Aorta (tissue), 5 donors: Measurements from ENCODE around the gene C11orf87. TPM values are rescaled to one million over a fixed set of nuclear protein-coding genes. Genes with fewer than 3 reads are reported as not detected.

Experiments used
- ATAC-seq: fragments of 200-7000 bp; cut with Tn5 transposase; one replicate; pipeline ENCODE4 v1.9.1; 2022; ENCODE audit warnings: moderate library complexity; ENCODE audit not compliant: low FRiP score
- DNase-seq, 2 donors: peaks; one replicate each; pipeline ENCODE4 v3.0.0-alpha.2; 2020
- H3K27ac ChIP-seq, 2 donors: one replicate each; pipeline ENCODE4 v1.5.1; 2013; ENCODE audit warnings: low read length in 2 of 2, mild to moderate bottlenecking in 2 of 2, moderate library complexity in 2 of 2, control low read depth in 1 of 2, inconsistent platforms in 1 of 2, low read depth in 1 of 2
- H3K27me3 ChIP-seq, 2 donors: one replicate each; pipeline ENCODE4 v1.6.1; 2013; ENCODE audit warnings: control low read depth in 1 of 2, low read length in 1 of 2, mild to moderate bottlenecking in 1 of 2, moderate library complexity in 1 of 2; ENCODE audit not compliant: insufficient read depth in 2 of 2, control insufficient read depth in 1 of 2
- H3K36me3 ChIP-seq, 2 donors: one replicate each; pipeline ENCODE4 v1.6.1; 2013; ENCODE audit warnings: control low read depth in 1 of 2, low read length in 1 of 2, mild to moderate bottlenecking in 1 of 2; ENCODE audit not compliant: insufficient read depth in 2 of 2, control insufficient read depth in 1 of 2
- H3K4me1 ChIP-seq, 2 donors: one replicate each; pipeline ENCODE4 v1.6.1; 2013; ENCODE audit warnings: low read length in 2 of 2, control low read depth in 1 of 2, mild to moderate bottlenecking in 1 of 2, moderate library complexity in 1 of 2; ENCODE audit not compliant: insufficient read depth in 2 of 2, control insufficient read depth in 1 of 2
- H3K4me3 ChIP-seq, 2 donors: one replicate each; pipeline ENCODE4 v1.5.1; 2013; ENCODE audit warnings: low read length in 2 of 2, control low read depth in 1 of 2, mild to moderate bottlenecking in 1 of 2
- H3K9me3 ChIP-seq: one replicate; pipeline ENCODE4 v1.6.1; 2013; ENCODE audit warnings: mild to moderate bottlenecking, low read length; ENCODE audit not compliant: control insufficient read depth
- WGBS, 2 donors: extraction: QIAGEN DNeasy Blood & Tissue Kit; methylation state at CpG; one replicate each; pipeline ENCODE4 v1.1.7; 2013; 5-methylcytosine and 5-hydroxymethylcytosine counted together
- intact Hi-C, 2 donors: fragments of 100-400 bp; cut with DNase I; formaldehyde crosslinking; loops; one replicate each; pipeline versions ENCODE4 v1.14.2 to v1.15.0; 2022
- polyA plus RNA-seq, 2 donors: library from polyadenylated mRNA; stranded (reverse); fragments of 200-250 nt; gene quantifications; one replicate each; pipeline ENCODE4 v1.2.3, GENCODE V29; 2013
- total RNA-seq, 2 donors: library from RNA; stranded (reverse); fragmentation: NEBNext Ultra II Directional; extraction: Animal tissue kit (Norgen Biotek cat#: 25700); gene quantifications; one replicate each; pipeline ENCODE4 v1.2.1, GENCODE V29; 2021
- donor health status: healthy with polysubstance abuse.
- donor health status: Bipolar disorder and iron deficiency.
- donor health status: DM: no; HTN: no; CAD: no.
- donor health status: DM: no; HTN: no; CAD: no.
- donor health status: DM: yes; HTN: yes; CAD: no.

The C11orf87 gene
- total and polyA plus RNA-seq, 4 donors = not detected

GRCh38 chr11:109401545-109401944 is 20.4 kb upstream of the C11orf87 start:
- H3K9me3 ChIP-seq = no peaks in the 10 kb centered on the region
- ATAC-seq = no peak
- WGBS, 2 donors = 57 to 63% methylated on average over 3 of the region's 3 CpGs
- no peak for DNase-seq
- H3K27me3 ChIP-seq = no peaks in the 10 kb centered on the region
- H3K27ac ChIP-seq = no peak overlapping the region
- no peaks in the 10 kb centered on the region for H3K4me1 ChIP-seq
- H3K36me3 ChIP-seq = no peaks in the 10 kb centered on the region
- no peak overlapping the region for H3K4me3 ChIP-seq
- intact Hi-C loops = no loop called here

GRCh38 chr11:109405671-109406070 is 16.3 kb upstream of the C11orf87 start:
- H3K4me3 ChIP-seq = no peak overlapping the region
- no peak overlapping the region for H3K27ac ChIP-seq
- intact Hi-C loops = no loop called here
- ATAC-seq (no peak), DNase-seq (no peak)
- H3K27me3 ChIP-seq = no peaks in the 10 kb centered on the region
- no peaks in the 10 kb centered on the region for H3K4me1 ChIP-seq
- H3K36me3 ChIP-seq = no peaks in the 10 kb centered on the region
- no peaks in the 10 kb centered on the region for H3K9me3 ChIP-seq

GRCh38 chr11:109416601-109417000 is 5.4 kb upstream of the C11orf87 start:
- Histone ChIP-seq H3K4me1 (no peaks in the 10 kb centered on the region), H3K36me3 (no peaks in the 10 kb centered on the region), H3K9me3 (no peaks in the 10 kb centered on the region), H3K4me3 (no peak overlapping the region), H3K27me3 (no peaks in the 10 kb centered on the region), H3K27ac (no peak overlapping the region)
- no peak for DNase-seq
- intact Hi-C loops = no loop called here
- ATAC-seq = no peak
- 61 to 73% methylated on average over 2 of the region's 2 CpGs for WGBS, 2 donors

- Histone ChIP-seq H3K27me3 (no peaks in the 10 kb centered on the region), H3K27ac (no peak overlapping the region), H3K36me3 (no peaks in the 10 kb centered on the region), H3K4me1 (no peaks in the 10 kb centered on the region), H3K9me3 (no peaks in the 10 kb centered on the region), H3K4me3 (no peak overlapping the region)
- intact Hi-C loops = no loop called here
- no peak for DNase-seq
- WGBS, 2 donors = 1% methylated on average over 43 of the region's 43 CpGs
- ATAC-seq = peak; percentile 23
These were observed 978 bp downstream of the C11orf87 start for GRCh38 chr11:109422870-109423465.

DNA sequence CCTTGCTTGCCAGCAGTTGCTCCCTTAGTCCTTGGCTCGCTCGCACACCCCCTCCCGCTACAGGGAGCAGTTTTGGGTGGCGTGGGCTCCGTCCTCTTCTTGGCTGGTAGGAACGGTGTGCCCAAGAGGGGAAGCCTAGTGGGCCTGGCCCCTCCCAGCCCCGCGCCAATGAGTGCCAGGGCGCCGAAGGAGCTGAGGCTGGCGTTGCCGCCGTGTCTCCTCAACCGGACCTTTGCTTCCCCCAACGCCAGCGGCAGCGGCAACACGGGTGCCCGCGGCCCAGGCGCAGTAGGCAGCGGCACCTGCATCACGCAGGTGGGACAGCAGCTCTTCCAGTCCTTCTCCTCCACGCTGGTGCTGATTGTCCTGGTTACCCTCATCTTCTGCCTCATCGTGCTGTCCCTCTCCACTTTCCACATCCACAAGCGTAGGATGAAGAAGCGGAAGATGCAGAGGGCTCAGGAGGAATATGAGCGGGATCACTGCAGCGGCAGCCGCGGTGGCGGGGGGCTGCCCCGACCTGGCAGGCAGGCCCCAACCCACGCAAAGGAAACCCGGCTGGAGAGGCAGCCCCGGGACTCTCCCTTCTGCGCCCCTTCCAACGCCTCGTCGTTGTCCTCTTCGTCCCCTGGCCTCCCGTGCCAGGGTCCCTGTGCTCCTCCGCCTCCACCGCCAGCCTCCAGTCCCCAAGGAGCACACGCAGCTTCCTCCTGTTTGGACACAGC is 1.6 kb downstream of the C11orf87 start:
- intact Hi-C loops = no loop called here
- no peaks in the 10 kb centered on the region for H3K36me3 ChIP-seq
- ATAC-seq = peak; percentile 45
- no peak overlapping the region for H3K27ac ChIP-seq
- no peaks in the 10 kb centered on the region for H3K27me3 ChIP-seq
- DNase-seq = no peak
- WGBS, 2 donors = 6 to 12% methylated on average over 43 to 45 of the region's 45 CpGs
- no peak overlapping the region for H3K4me3 ChIP-seq
- H3K4me1 ChIP-seq = no peaks in the 10 kb centered on the region
- H3K9me3 ChIP-seq = no peaks in the 10 kb centered on the region

GRCh38 chr11:109424901-109425300 is 2.9 kb downstream of the C11orf87 start:
- no peaks in the 10 kb centered on the region for H3K4me1 ChIP-seq
- no peaks in the 10 kb centered on the region for H3K27me3 ChIP-seq
- WGBS, 2 donors = 7 to 8% methylated on average over 10 of the region's 10 CpGs
- no peak for ATAC-seq
- intact Hi-C loops = no loop called here
- no peaks in the 10 kb centered on the region for H3K36me3 ChIP-seq
- H3K27ac ChIP-seq = no peak overlapping the region
- no peak for DNase-seq
- no peak overlapping the region for H3K4me3 ChIP-seq
- no peaks in the 10 kb centered on the region for H3K9me3 ChIP-seq

DNA sequence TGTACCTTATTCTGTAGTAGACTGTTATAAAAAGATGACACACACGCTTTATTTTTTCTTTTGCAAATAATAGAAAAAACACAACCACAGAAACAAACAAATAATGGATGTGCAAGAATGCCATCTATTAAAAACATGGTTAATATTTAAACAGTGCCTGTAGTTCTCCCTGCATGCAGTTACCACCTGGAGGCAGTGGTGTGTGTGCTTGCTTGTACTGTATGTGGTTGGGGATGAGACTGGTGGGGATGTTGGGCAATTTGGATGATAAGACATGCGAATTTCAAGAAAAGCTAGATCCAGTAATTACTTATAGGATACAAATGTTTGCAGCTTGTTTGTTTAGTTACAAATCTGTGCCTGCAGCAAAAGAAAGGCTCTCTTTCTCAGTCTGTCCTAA is 3.6 kb downstream of the C11orf87 start:
- Histone ChIP-seq H3K36me3 (no peaks in the 10 kb centered on the region), H3K9me3 (no peaks in the 10 kb centered on the region), H3K27me3 (no peaks in the 10 kb centered on the region), H3K4me1 (no peaks in the 10 kb centered on the region), H3K4me3 (no peak overlapping the region), H3K27ac (no peak overlapping the region)
- 51 to 59% methylated on average over 2 of the region's 2 CpGs for WGBS, 2 donors
- intact Hi-C loops = no loop called here
- DNase-seq (no peak), ATAC-seq (no peak)

DNA sequence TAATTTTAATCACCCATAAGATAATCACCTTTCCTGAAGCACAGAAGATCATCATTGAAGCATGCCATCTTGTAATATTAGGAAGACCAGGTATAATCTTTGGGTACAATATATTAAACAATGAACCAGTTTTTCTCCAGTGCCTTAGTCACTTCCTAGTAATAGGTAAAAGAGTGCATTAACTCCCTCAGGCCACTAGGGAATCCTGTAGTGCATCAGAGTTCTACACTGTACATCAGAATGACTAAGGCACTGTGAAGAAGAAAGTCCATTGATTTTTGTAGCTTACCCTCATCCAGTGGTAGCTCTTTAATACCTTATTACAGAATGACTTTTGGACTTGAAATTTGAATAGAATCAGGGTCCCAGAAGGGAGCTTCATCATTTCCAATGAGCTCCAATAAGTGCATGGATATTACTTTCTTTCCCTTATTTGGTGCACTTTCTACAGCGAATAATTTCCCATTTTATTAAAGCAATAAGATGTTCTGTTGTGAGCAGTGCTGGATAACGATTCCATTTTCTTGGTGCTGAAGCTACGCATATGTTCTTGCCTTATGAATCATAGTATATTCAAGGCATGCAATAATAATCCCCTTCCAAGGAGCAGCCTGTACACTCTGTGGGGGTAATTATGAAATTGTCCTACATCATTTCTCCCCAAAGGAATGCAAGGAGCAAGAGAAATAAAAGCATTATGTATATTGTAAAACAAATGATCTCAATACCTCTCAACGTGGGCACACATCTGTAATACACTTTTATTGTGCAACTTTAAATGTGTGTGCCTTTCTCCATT is 4.7 kb downstream of the C11orf87 start:
- Histone ChIP-seq H3K4me3 (no peak overlapping the region), H3K36me3 (no peaks in the 10 kb centered on the region), H3K4me1 (no peaks in the 10 kb centered on the region), H3K9me3 (no peaks in the 10 kb centered on the region), H3K27me3 (no peaks in the 10 kb centered on the region), H3K27ac (no peak overlapping the region)
- intact Hi-C loops = no loop called here
- WGBS, 2 donors = 55 to 59% methylated on average over 4 of the region's 4 CpGs
- DNase-seq = no peak
- ATAC-seq = no peak

- peaks cover 2% of the 10 kb centered on the region for H3K9me3 ChIP-seq
- no peaks in the 10 kb centered on the region for H3K27me3 ChIP-seq
- H3K4me1 ChIP-seq = no peaks in the 10 kb centered on the region
- ATAC-seq (no peak), DNase-seq (no peak)
- no peaks in the 10 kb centered on the region for H3K36me3 ChIP-seq
- no peak overlapping the region for H3K4me3 ChIP-seq
- no peak overlapping the region for H3K27ac ChIP-seq
- intact Hi-C loops = no loop called here
- 31 to 57% methylated on average over 3 of the region's 3 CpGs for WGBS, 2 donors
These were observed 10.1 kb downstream of the C11orf87 start for GRCh38 chr11:109432105-109432504.
